ENCODE measurements around the gene ARHGAP26. TPM values are rescaled to one million over a fixed set of nuclear protein-coding genes. Genes with fewer than 3 reads are reported as not detected.

Gene ARHGAP26
- total RNA-seq, 1 donor from 2014 or later: 14.1 TPM

- no peaks in the 10 kb centered on the region for H3K9me3 Mint-ChIP-seq (ENCODE audit: unreplicated experiment)
- H3K27ac Mint-ChIP-seq (ENCODE audit: unreplicated experiment): no peak overlapping the region
- DNase-seq (ENCODE audit: extremely low spot score, unreplicated experiment): no peak
- no peak for TF ChIP-seq CTCF (IDR thresholded peaks at IDR 0.05)
- H3K4me3 Mint-ChIP-seq (ENCODE audit: unreplicated experiment): no peak overlapping the region
- H3K36me3 Mint-ChIP-seq (ENCODE audit: unreplicated experiment): no peaks in the 10 kb centered on the region
- no peaks in the 10 kb centered on the region for H3K27me3 Mint-ChIP-seq (ENCODE audit: unreplicated experiment)
- peaks cover 9% of the 10 kb centered on the region for H3K4me1 Mint-ChIP-seq (ENCODE audit: unreplicated experiment)
Measured at GRCh38 chr5:143177263-143177983, 407.2 kb downstream of the ARHGAP26 start.

GRCh38 chr5:143179126-143179740 is 409.1 kb downstream of the ARHGAP26 start:
- no peak overlapping the region for H3K4me3 Mint-ChIP-seq (ENCODE audit: unreplicated experiment)
- H3K4me1 Mint-ChIP-seq (ENCODE audit: unreplicated experiment): peaks cover 9% of the 10 kb centered on the region
- H3K9me3 Mint-ChIP-seq (ENCODE audit: unreplicated experiment): no peaks in the 10 kb centered on the region
- no peak for DNase-seq (ENCODE audit: extremely low spot score, unreplicated experiment)
- no peak overlapping the region for H3K27ac Mint-ChIP-seq (ENCODE audit: unreplicated experiment)
- no peaks in the 10 kb centered on the region for H3K36me3 Mint-ChIP-seq (ENCODE audit: unreplicated experiment)
- TF ChIP-seq CTCF (IDR thresholded peaks at IDR 0.05): no peak
- H3K27me3 Mint-ChIP-seq (ENCODE audit: unreplicated experiment): no peaks in the 10 kb centered on the region

- H3K4me1 Mint-ChIP-seq (ENCODE audit: unreplicated experiment): peaks cover 12% of the 10 kb centered on the region
- H3K4me3 Mint-ChIP-seq (ENCODE audit: unreplicated experiment): no peak overlapping the region
- no peak for TF ChIP-seq CTCF (IDR thresholded peaks at IDR 0.05)
- no peak for DNase-seq (ENCODE audit: extremely low spot score, unreplicated experiment)
- no peaks in the 10 kb centered on the region for H3K9me3 Mint-ChIP-seq (ENCODE audit: unreplicated experiment)
- H3K27ac Mint-ChIP-seq (ENCODE audit: unreplicated experiment): no peak overlapping the region
- no peaks in the 10 kb centered on the region for H3K27me3 Mint-ChIP-seq (ENCODE audit: unreplicated experiment)
- no peaks in the 10 kb centered on the region for H3K36me3 Mint-ChIP-seq (ENCODE audit: unreplicated experiment)
Measured at GRCh38 chr5:143180751-143181150, 410.6 kb downstream of the ARHGAP26 start.

- Mint-ChIP-seq H3K9me3 (ENCODE audit: unreplicated experiment) (no peaks in the 10 kb centered on the region), H3K27ac (ENCODE audit: unreplicated experiment) (no peak overlapping the region), H3K27me3 (ENCODE audit: unreplicated experiment) (no peaks in the 10 kb centered on the region), H3K4me3 (ENCODE audit: unreplicated experiment) (no peak overlapping the region), H3K36me3 (ENCODE audit: unreplicated experiment) (no peaks in the 10 kb centered on the region), H3K4me1 (ENCODE audit: unreplicated experiment) (peaks cover 12% of the 10 kb centered on the region)
- no peak for TF ChIP-seq CTCF (IDR thresholded peaks at IDR 0.05)
- no peak for DNase-seq (ENCODE audit: extremely low spot score, unreplicated experiment)
Measured at GRCh38 chr5:143181173-143181572, 411.0 kb downstream of the ARHGAP26 start.

- no peak for DNase-seq (ENCODE audit: extremely low spot score, unreplicated experiment)
- no peaks in the 10 kb centered on the region for H3K36me3 Mint-ChIP-seq (ENCODE audit: unreplicated experiment)
- H3K4me1 Mint-ChIP-seq (ENCODE audit: unreplicated experiment): peaks cover 10% of the 10 kb centered on the region
- no peaks in the 10 kb centered on the region for H3K9me3 Mint-ChIP-seq (ENCODE audit: unreplicated experiment)
- no peaks in the 10 kb centered on the region for H3K27me3 Mint-ChIP-seq (ENCODE audit: unreplicated experiment)
- no peak for TF ChIP-seq CTCF (IDR thresholded peaks at IDR 0.05)
- no peak overlapping the region for H3K4me3 Mint-ChIP-seq (ENCODE audit: unreplicated experiment)
- no peak overlapping the region for H3K27ac Mint-ChIP-seq (ENCODE audit: unreplicated experiment)
Measured at GRCh38 chr5:143182106-143182505, 411.9 kb downstream of the ARHGAP26 start.

Data from osteocyte (in vitro differentiated cells).